HG02798 (cell line): ENCODE results near the gene SCAF4.
"Not testable (repeated sequence)": the region's sequence is repeated elsewhere in the genome, so short reads cannot be mapped to it uniquely, and the experiment has no call there.

Experiments used
- ATAC-seq: cut with Tn5 transposase; IDR thresholded peaks from one replicate; pipeline ENCODE4 v1.9.1; 2021; ENCODE audit warnings: mild to moderate bottlenecking; ENCODE audit not compliant: unreplicated experiment, poor library complexity

The SCAF4 gene

GRCh38 chr21:31675318-31675717 lies 56.6 kb downstream of the SCAF4 start:
- no peak for ATAC-seq

- ATAC-seq: no peak
These were observed 58.5 kb downstream of the SCAF4 start for GRCh38 chr21:31673321-31673912.

- ATAC-seq: no peak
These were observed 60.0 kb downstream of the SCAF4 start for GRCh38 chr21:31671931-31672330.

- ATAC-seq: no peak
These were observed 60.7 kb downstream of the SCAF4 start for GRCh38 chr21:31671146-31671716.

- no peak for ATAC-seq
These were observed 61.8 kb downstream of the SCAF4 start for GRCh38 chr21:31670070-31670469.

- ATAC-seq: no peak
These were observed 63.0 kb downstream of the SCAF4 start for GRCh38 chr21:31668651-31669491.

GRCh38 chr21:31667639-31668038 lies 64.3 kb downstream of the SCAF4 start:
- ATAC-seq: no peak

- no peak for ATAC-seq
These were observed 64.8 kb downstream of the SCAF4 start for GRCh38 chr21:31667132-31667531.

GRCh38 chr21:31666445-31667010 lies 65.4 kb downstream of the SCAF4 start:
- no peak for ATAC-seq

- ATAC-seq: not testable (repeated sequence)
These were observed 66.0 kb downstream of the SCAF4 start for GRCh38 chr21:31665869-31666268.

- no peak for ATAC-seq
These were observed 66.5 kb downstream of the SCAF4 start for GRCh38 chr21:31665397-31665796.

GRCh38 chr21:31663584-31664249 lies 68.2 kb downstream of the SCAF4 start:
- no peak for ATAC-seq

- ATAC-seq: no peak
These were observed 71.3 kb downstream of the SCAF4 start for GRCh38 chr21:31660591-31660990.

- peak; percentile 24 for ATAC-seq
These were observed 71.7 kb downstream of the SCAF4 start for GRCh38 chr21:31660259-31660565.

- ATAC-seq: peak; percentile 97
These were observed 72.2 kb downstream of the SCAF4 start, which contains the start of gene SOD1 for GRCh38 chr21:31659536-31660258. Gene SOD1 (plus strand): TSS chr21:31659693. CDS start chr21:31659770, 77 bp downstream.

GRCh38 chr21:31659286-31659535 lies 72.7 kb downstream of the SCAF4 start:
- ATAC-seq: no peak

- no peak for ATAC-seq
These were observed 73.9 kb downstream of the SCAF4 start for GRCh38 chr21:31658053-31658452.

GRCh38 chr21:31656199-31657095 lies 75.5 kb downstream of the SCAF4 start:
- no peak for ATAC-seq

GRCh38 chr21:31654821-31655580 lies 76.9 kb downstream of the SCAF4 start:
- not testable (repeated sequence) for ATAC-seq
